D721Med (cell line): ENCODE measurements around the gene SOAT2.

Experiments
- DNase-seq: peaks from one replicate; pipeline ENCODE4 v3.0.0; 2011; ENCODE audit warnings: low spot score; ENCODE audit not compliant: insufficient read length
- FAIRE-seq: peaks from 2 replicates; lab custom pipeline; 2011; peaks lifted over from hg19 to GRCh38; lab: Jason Lieb, UNC
- CTCF ChIP-seq: IDR thresholded peaks from 2 replicates; pipeline ENCODE4 v1.5.1; 2012; ENCODE audit warnings: mild to moderate bottlenecking, control low read depth; ENCODE audit not compliant: insufficient read depth; ENCODE audit errors: missing control alignments

SOAT2 gene

GRCh38 chr12:53123578-53124351 is 20.5 kb downstream of the SOAT2 start:
- FAIRE-seq (no peak), DNase-seq (no peak)
- no peak for TF ChIP-seq CTCF

GRCh38 chr12:53124352-53124723 is 21.1 kb downstream of the SOAT2 start:
- no peak for FAIRE-seq
- no peak for DNase-seq
- TF ChIP-seq CTCF, result no peak

- no peak for TF ChIP-seq CTCF
- DNase-seq (no peak), FAIRE-seq (no peak)
Observed at GRCh38 chr12:53127169-53127568, 23.9 kb downstream of the SOAT2 start.

- FAIRE-seq, result no peak
- DNase-seq, result no peak
- no peak for TF ChIP-seq CTCF
Observed at GRCh38 chr12:53128780-53129569, 25.7 kb downstream of the SOAT2 start.

- TF ChIP-seq CTCF, result no peak
- FAIRE-seq, result no peak
- DNase-seq, result no peak
Observed at GRCh38 chr12:53131844-53132243, 28.6 kb downstream of the SOAT2 start.

- FAIRE-seq, result no peak
Observed at GRCh38 chr12:53133722-53134121, 30.4 kb downstream of the SOAT2 start.

More at GRCh38 chr12:53133722-53134121, 30.4 kb downstream of the SOAT2 start:
- TF ChIP-seq CTCF, result no peak
- DNase-seq, result no peak
